Measurements from ENCODE around the gene PRR19.

The PRR19 gene

GRCh38 chr19:42271861-42272534 is 29.9 kb upstream of the PRR19 start:
- DNase-seq = no peak

GRCh38 chr19:42272535-42272897 is 29.4 kb upstream of the PRR19 start:
- no peak for DNase-seq

GRCh38 chr19:42272989-42273406 is 28.9 kb upstream of the PRR19 start:
- no peak for DNase-seq

- no peak for DNase-seq
These were observed 28.4 kb upstream of the PRR19 start for GRCh38 chr19:42273407-42274064.

GRCh38 chr19:42274065-42274682 is 27.8 kb upstream of the PRR19 start:
- DNase-seq = no peak

- DNase-seq = no peak
These were observed 26.8 kb upstream of the PRR19 start for GRCh38 chr19:42275103-42275502.

- DNase-seq = no peak
These were observed 26.4 kb upstream of the PRR19 start for GRCh38 chr19:42275517-42275916.

- DNase-seq = no peak
These were observed 25.6 kb upstream of the PRR19 start for GRCh38 chr19:42276284-42276683.

- no peak for DNase-seq
These were observed 25.1 kb upstream of the PRR19 start for GRCh38 chr19:42276821-42277220.

GRCh38 chr19:42277821-42278451 is 24.0 kb upstream of the PRR19 start:
- no peak for DNase-seq

GRCh38 chr19:42278452-42279154 is 23.3 kb upstream of the PRR19 start:
- no peak for DNase-seq

GRCh38 chr19:42279155-42279901 is 22.6 kb upstream of the PRR19 start:
- DNase-seq = no peak

- no peak for DNase-seq
These were observed 21.8 kb upstream of the PRR19 start for GRCh38 chr19:42279902-42280814.

GRCh38 chr19:42280815-42281145 is 21.2 kb upstream of the PRR19 start:
- no peak for DNase-seq

GRCh38 chr19:42281146-42281826 is 20.6 kb upstream of the PRR19 start:
- no peak for DNase-seq

GRCh38 chr19:42281827-42282762 is 19.8 kb upstream of the PRR19 start:
- DNase-seq = no peak

GRCh38 chr19:42282819-42283187 is 19.1 kb upstream of the PRR19 start:
- DNase-seq = no peak

- no peak for DNase-seq
These were observed 18.5 kb upstream of the PRR19 start for GRCh38 chr19:42283188-42284065.

GRCh38 chr19:42284066-42284501 is 17.8 kb upstream of the PRR19 start:
- no peak for DNase-seq
